Thyroid gland (tissue), 4 donors: ENCODE results near the gene KIAA1671.

Experiments
- CTCF ChIP-seq, 6 experiments: fragments of 200-600 bp in 3 of 6; fragments of 450-650 bp in 3 of 6; sonication (generic) in 3 of 6; IDR thresholded peaks; one replicate each; pipeline ENCODE4 v1.5.1; 2016 to 2019; ENCODE audit warnings: antibody characterized with exemption in 6 of 6, mild to moderate bottlenecking in 2 of 6, inconsistent platforms in 1 of 6, moderate library complexity in 1 of 6
- POLR2A ChIP-seq, 2 donors: fragments of 450-650 bp; IDR thresholded peaks; one replicate each; pipeline ENCODE4 v1.6.1; 2017; ENCODE audit warnings: antibody characterized with exemption in 2 of 2, mild to moderate bottlenecking in 2 of 2, moderate library complexity in 1 of 2

GRCh38 chr22:24935771-24936483, 16.6 kb upstream of the KIAA1671 start:
- no peak for TF ChIP-seq CTCF (IDR thresholded peaks at IDR 0.05)
- no peak for TF ChIP-seq POLR2A (IDR thresholded peaks at IDR 0.05)
